ENCODE measurements around the gene CEPT1. TPM values are rescaled to one million over a fixed set of nuclear protein-coding genes. Genes with fewer than 3 reads are reported as not detected.

Gene CEPT1
- total and polyA plus RNA-seq, 10 of the 15 experiments (the other 5 are each of a cell fraction or from before 2014, with no cell fraction given), result 29.4 to 77.9 (median 54.8) TPM

DNA sequence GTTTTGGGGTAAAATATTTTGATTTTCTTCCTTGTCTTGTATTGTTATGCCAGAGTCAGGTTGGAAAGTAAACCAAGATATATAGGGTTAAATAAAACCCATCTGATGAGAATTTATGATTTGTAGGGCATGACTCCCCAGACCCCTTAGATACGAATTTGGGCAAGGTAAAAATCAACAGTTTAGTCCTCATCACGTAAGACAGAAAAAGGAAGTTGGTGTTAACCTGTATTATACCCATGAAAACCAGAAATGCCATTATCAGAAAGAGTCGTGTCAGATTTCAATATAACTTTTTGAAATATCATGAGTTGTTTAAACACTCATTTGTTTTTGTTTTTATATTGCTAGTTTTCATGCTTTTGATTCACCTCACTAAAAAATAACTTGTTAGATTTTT lies 11.8 kb downstream of the CEPT1 start:
- H3K27ac ChIP-seq (ENCODE audit: control insufficient read depth, insufficient read depth), result peak overlapping the region; percentile 12
- peaks cover 4 to 33% of the 10 kb centered on the region in 2 experiments; a peak in 3 of 4 replicates for H3K36me3 ChIP-seq (ENCODE audit: control insufficient read depth in 2 of 2, insufficient read depth in 2 of 2, low read length in 1 of 2)
- no peak for FAIRE-seq
- no peaks in the 10 kb centered on the region for H3K27me3 ChIP-seq (replicated peaks in 1 of 2; ENCODE audit: control insufficient read depth in 2 of 2, insufficient read depth in 2 of 2, low read length in 1 of 2)
- peaks cover 4% of the 10 kb centered on the region; the same call in 2 of the 3 replicates for H3K9me3 ChIP-seq (replicated peaks; ENCODE audit: control insufficient read depth, insufficient read depth, low read length)
- peak; percentile 22; the same call in 2 of the 3 replicates for ATAC-seq
- SMC1A ChIA-PET (ENCODE audit: uncharacterized antibody, unreplicated experiment), result interaction anchor here (1.0 to 9.2 kb wide), 6 partner anchors 10 to 44 kb away, joined by 3 to 101 read pairs (median 7); partner anchors contain the start of genes CEPT1 and DRAM2
- in situ Hi-C loops (cut with MboI) (no loop called here), intact Hi-C loops (cut with micrococcal nuclease; ENCODE audit: unreplicated experiment) (no loop called here)
- peak overlapping the region; percentile 33; the same call in 1 of the 2 replicates for H3K4me3 ChIP-seq
- peaks cover 97% of the 10 kb centered on the region for H3K79me2 ChIP-seq (ENCODE audit: control insufficient read depth, insufficient read depth, low read length)
- 0 out of 2 replicates have a peak overlapping the region, but pooled peaks have one; percentile 44 for H3K4me2 ChIP-seq (ENCODE audit: control insufficient read depth, insufficient read depth)
- RAD21 ChIA-PET (ENCODE audit: unreplicated experiment), result interaction anchor here (1.0 to 2.3 kb wide), 5 partner anchors 7 to 69 kb away, joined by 3 to 12 read pairs (median 4); partner anchors contain the start of gene CEPT1
- no peak for DNase-seq (ENCODE audit: low read depth, low spot score)
- H4K20me1 ChIP-seq (ENCODE audit: control insufficient read depth, insufficient read depth), result no peaks in the 10 kb centered on the region
- POLR2A ChIA-PET, result interaction anchor here (1.6 to 8.1 kb wide), 2 partner anchors 9 to 20 kb away, joined by 4 to 62 read pairs; partner anchors contain the start of genes CEPT1 and DRAM2
- no TSS peak for BruUV-seq (replicated peaks)
- no peak overlapping the region for H2AFZ ChIP-seq (ENCODE audit: control insufficient read depth, low read depth, low read length)
- CTCF ChIA-PET, result interaction anchor here (1.8 to 3.5 kb wide), 4 partner anchors 10 to 121 kb away, joined by 6 to 15 read pairs (median 10); no protein-coding TSS in a partner anchor
- no peak overlapping the region for H3K9ac ChIP-seq (ENCODE audit: control insufficient read depth, insufficient read depth, low read length)
- WGBS (ENCODE audit: insufficient coverage, insufficient replicate concordance, low lambda C conversion rate, missing lambda C conversion rate), result 40% methylated on average over 3 of the region's 3 CpGs
- TF ChIP-seq POLR2AphosphoS5 (IDR thresholded peaks at IDR 0.05; ENCODE audit: low read length), result no peak
- TF ChIP-seq, protein P1, sequence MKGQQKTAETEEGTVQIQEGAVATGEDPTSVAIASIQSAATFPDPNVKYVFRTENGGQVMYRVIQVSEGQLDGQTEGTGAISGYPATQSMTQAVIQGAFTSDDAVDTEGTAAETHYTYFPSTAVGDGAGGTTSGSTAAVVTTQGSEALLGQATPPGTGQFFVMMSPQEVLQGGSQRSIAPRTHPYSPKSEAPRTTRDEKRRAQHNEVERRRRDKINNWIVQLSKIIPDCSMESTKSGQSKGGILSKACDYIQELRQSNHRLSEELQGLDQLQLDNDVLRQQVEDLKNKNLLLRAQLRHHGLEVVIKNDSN (IDR thresholded peaks at IDR 0.05; ENCODE audit: borderline replicate concordance, extremely low read length, insufficient read depth, low read depth, low read length), result no peak
- peaks cover 4% of the 10 kb centered on the region for H3K4me1 ChIP-seq (ENCODE audit: control insufficient read depth, insufficient read depth, low read length)

Data from GM12878 (cell line).